Cerebellar cortex (tissue), 1 donor: ENCODE data around the gene IGF2BP3.

Experiments used
- DNase-seq: peaks from one replicate; pipeline ENCODE4 v3.0.0-alpha.2; 2015; ENCODE audit warnings: low spot score

Gene IGF2BP3

DNA sequence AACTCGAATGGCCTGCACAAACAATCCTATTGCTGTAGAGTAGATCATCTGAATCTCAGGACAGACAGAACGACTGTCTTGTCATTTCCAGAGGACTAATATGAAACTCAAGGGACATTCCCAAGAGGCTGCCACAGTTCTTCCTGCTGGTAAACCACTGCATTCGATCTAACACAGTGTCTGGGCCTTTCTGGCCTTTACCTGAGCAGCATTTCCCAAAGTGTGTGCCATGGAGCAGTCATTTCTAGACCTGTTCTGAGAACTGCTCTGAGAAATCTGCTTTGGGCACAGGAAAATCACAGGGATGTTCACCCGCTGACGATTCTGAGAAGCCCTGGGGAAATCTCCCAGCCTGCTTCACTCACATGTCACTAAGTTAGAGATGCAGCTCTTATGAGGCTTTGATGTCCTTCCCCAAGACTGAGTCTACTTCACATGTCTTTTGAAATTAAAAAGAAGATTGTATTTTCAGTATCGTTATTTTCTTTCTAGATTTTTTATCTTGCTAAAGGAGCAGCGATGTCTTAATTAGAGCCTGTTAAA, 205.3 kb downstream of the IGF2BP3 start:
- DNase-seq, result no peak

DNA sequence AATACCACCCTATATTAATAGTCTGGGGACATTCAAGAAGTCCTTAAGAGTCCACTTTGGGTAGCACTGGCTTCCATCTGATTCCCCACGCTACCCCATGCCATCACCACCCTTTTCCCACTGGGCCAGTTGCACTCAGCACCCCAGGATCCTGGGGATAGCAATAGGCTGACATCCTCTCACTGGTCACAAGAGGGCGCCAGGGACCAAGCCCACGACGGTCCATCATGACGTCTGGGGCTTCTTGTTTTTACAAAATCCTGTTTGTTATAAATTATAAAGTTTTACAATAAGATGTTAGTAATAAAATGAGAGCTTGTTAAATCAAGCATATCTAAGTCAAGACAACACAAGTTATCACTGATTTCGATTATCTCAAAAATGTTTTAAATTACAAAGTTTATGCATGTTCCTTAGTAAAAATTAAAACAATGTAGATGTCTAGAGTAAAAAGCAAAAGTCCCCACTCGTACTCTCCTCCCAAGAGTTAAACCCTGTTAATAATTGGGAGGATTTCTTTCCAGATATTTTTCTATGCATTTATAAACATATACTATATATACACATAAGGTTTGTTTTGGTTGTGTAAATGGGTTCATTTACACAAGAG, 208.3 kb downstream of the IGF2BP3 start:
- DNase-seq, result peak; percentile 51

DNA sequence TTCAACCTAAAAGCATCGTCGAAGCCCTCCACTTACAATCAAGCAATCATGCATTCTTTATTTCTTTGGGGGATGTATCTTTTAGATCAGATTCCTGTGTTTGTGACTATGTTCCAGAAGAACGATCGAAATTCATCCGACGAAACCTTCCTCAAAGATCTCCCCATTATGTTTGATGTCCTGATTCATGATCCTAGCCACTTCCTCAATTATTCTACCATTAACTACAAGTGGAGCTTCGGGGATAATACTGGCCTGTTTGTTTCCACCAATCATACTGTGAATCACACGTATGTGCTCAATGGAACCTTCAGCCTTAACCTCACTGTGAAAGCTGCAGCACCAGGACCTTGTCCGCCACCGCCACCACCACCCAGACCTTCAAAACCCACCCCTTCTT, 209.9 kb downstream of the IGF2BP3 start:
- no peak for DNase-seq
